Endothelial cell of umbilical vein (primary cell): ENCODE results near the gene CLASRP. TPM values are rescaled to one million over a fixed set of nuclear protein-coding genes. Genes with fewer than 3 reads are reported as not detected.

Experiments
- BruUV-seq: library from RNA; stranded (reverse); fragments of 400-500 nt; replicated peaks from 2 replicates; lab custom pipeline; 2021; lab: Mats Ljungman, UMichigan
- CTCF ChIA-PET: fragments of 300-600, 350-600 bp; sonication (Branson Sonifier 250); formaldehyde crosslinking; loops from one replicate; lab custom pipeline; 2021; ENCODE audit warnings: antibody characterized with exemption, inconsistent platforms; lab: Charles Lee
- POLR2A ChIA-PET: fragments of 300-600, 350-600 bp; sonication (Branson Sonifier 250); formaldehyde crosslinking; loops from one replicate; lab custom pipeline; 2021; ENCODE audit warnings: antibody characterized with exemption, inconsistent platforms; lab: Charles Lee
- DNase-seq: peaks from one replicate; pipeline ENCODE4 v3.0.0-alpha.2; 2011; ENCODE audit warnings: low read depth, low spot score
- FAIRE-seq: peaks from 2 replicates; lab custom pipeline; 2011; peaks lifted over from hg19 to GRCh38; lab: Jason Lieb, UNC
- H2AFZ ChIP-seq: 2 replicates; pipeline ENCODE4 v1.6.0; 2012; ENCODE audit warnings: low read depth, low read length, control low read depth, inconsistent platforms
- H3K27ac ChIP-seq: 2 replicates; pipeline ENCODE4 v1.5.1; 2011; ENCODE audit warnings: low read depth, mild to moderate bottlenecking, control low read depth, low read length, moderate library complexity; ENCODE audit not compliant: insufficient read depth
- H3K27me3 ChIP-seq, 2 experiments: 2 replicates each; pipeline versions ENCODE4 v1.6.0 to v1.6.1; 2011; ENCODE audit warnings: low read length in 2 of 2, mixed read lengths in 1 of 2; ENCODE audit not compliant: control insufficient read depth in 2 of 2, insufficient read depth in 2 of 2
- H3K36me3 ChIP-seq, 2 experiments: 2 replicates in 1 of 2; 3 replicates in 1 of 2; pipeline ENCODE4 v1.5.1; 2011; ENCODE audit warnings: low read length in 2 of 2, mild to moderate bottlenecking in 1 of 2, moderate library complexity in 1 of 2; ENCODE audit not compliant: control insufficient read depth in 2 of 2, insufficient read depth in 2 of 2; ENCODE audit errors: extremely low read depth in 1 of 2
- H3K4me1 ChIP-seq: 3 replicates; pipeline ENCODE4 v1.5.1; 2011; ENCODE audit warnings: mild to moderate bottlenecking, low read length; ENCODE audit not compliant: control insufficient read depth, insufficient read depth; ENCODE audit errors: extremely low read depth
- H3K4me2 ChIP-seq: 2 replicates; pipeline ENCODE4 v1.6.1; 2011; ENCODE audit warnings: low read length, control low read depth, mixed read lengths; ENCODE audit not compliant: insufficient read depth
- H3K4me3 ChIP-seq, 3 experiments: fragments of 200-600 bp in 1 of 3; sonication (generic), shearing (Covaris generic) in 1 of 3; replicated peaks in 1 of 3; 2 replicates each; pipeline ENCODE4 v1.5.1; 2011 to 2016; ENCODE audit warnings: control low read depth in 3 of 3, low read length in 3 of 3, mild to moderate bottlenecking in 2 of 3, inconsistent platforms in 1 of 3, low read depth in 1 of 3, moderate library complexity in 1 of 3; ENCODE audit not compliant: insufficient read depth in 1 of 3
- H3K79me2 ChIP-seq: 2 replicates; pipeline ENCODE4 v1.6.0; 2012; ENCODE audit warnings: low read length, inconsistent platforms; ENCODE audit not compliant: control insufficient read depth, insufficient read depth
- H3K9ac ChIP-seq: replicated peaks from 2 replicates; pipeline ENCODE3; 2011; ENCODE audit warnings: low read length, control low read depth; ENCODE audit not compliant: insufficient read depth; ENCODE audit errors: extremely low read depth
- H3K9me1 ChIP-seq: replicated peaks from 3 replicates; pipeline ENCODE4 v1.6.0; 2011; ENCODE audit warnings: mild to moderate bottlenecking, low read length; ENCODE audit not compliant: control insufficient read depth, insufficient read depth; ENCODE audit errors: extremely low read depth
- H3K9me3 ChIP-seq: replicated peaks from 2 replicates; pipeline ENCODE4 v1.5.1; 2012; ENCODE audit warnings: low read length, inconsistent platforms; ENCODE audit not compliant: control insufficient read depth, insufficient read depth
- H4K20me1 ChIP-seq: replicated peaks from 2 replicates; pipeline ENCODE3; 2011; ENCODE audit warnings: mild to moderate bottlenecking, low read length; ENCODE audit not compliant: control insufficient read depth, insufficient read depth; ENCODE audit errors: extremely low read depth
- CTCF ChIP-seq, 2 donors: IDR thresholded peaks; 1 replicate in 1 of 2; 2 replicates in 1 of 2; pipeline ENCODE4 v1.5.1; 2011; ENCODE audit warnings: low read length in 2 of 2, mild to moderate bottlenecking in 2 of 2, moderate library complexity in 2 of 2, control low read depth in 1 of 2, inconsistent platforms in 1 of 2, low read depth in 1 of 2; ENCODE audit not compliant: insufficient read depth in 1 of 2; ENCODE audit errors: extremely low read depth in 1 of 2
- EZH2 ChIP-seq: IDR thresholded peaks from 2 replicates; pipeline ENCODE4 v1.6.1; 2012; ENCODE audit warnings: borderline replicate concordance, low read depth, mild to moderate bottlenecking, moderate library complexity, low read length, inconsistent platforms; ENCODE audit not compliant: severe bottlenecking
- FOS ChIP-seq: IDR thresholded peaks from 2 replicates; pipeline ENCODE4 v1.6.1; 2011; ENCODE audit warnings: mild to moderate bottlenecking, low read length, moderate library complexity, borderline replicate concordance; ENCODE audit not compliant: insufficient read depth
- GATA2 ChIP-seq: IDR thresholded peaks from 2 replicates; pipeline ENCODE4 v1.7.0; 2011; ENCODE audit warnings: low read depth, mild to moderate bottlenecking, moderate library complexity, mixed read lengths, low read length; ENCODE audit not compliant: insufficient read length, insufficient read depth
- JUN ChIP-seq: IDR thresholded peaks from 2 replicates; pipeline ENCODE4 v1.6.1; 2011; ENCODE audit warnings: borderline replicate concordance, low read depth; ENCODE audit not compliant: insufficient read length, insufficient read depth
- MAX ChIP-seq: IDR thresholded peaks from 2 replicates; pipeline ENCODE4 v1.6.1; 2011; ENCODE audit not compliant: insufficient read depth, insufficient read length
- MYC ChIP-seq: IDR thresholded peaks from one replicate; pipeline ENCODE4 v1.6.1; 2011; ENCODE audit warnings: mild to moderate bottlenecking, low read depth, low read length
- POLR2A ChIP-seq: IDR thresholded peaks from 2 replicates; pipeline ENCODE4 v1.6.1; 2012; ENCODE audit warnings: low read depth, mild to moderate bottlenecking, control low read depth, low read length
- POLR2AphosphoS5 ChIP-seq: IDR thresholded peaks from 2 replicates; pipeline ENCODE4 v1.6.1; 2012; ENCODE audit warnings: low read depth, mild to moderate bottlenecking, control low read depth, low read length, moderate library complexity; ENCODE audit not compliant: insufficient read depth
- dilution Hi-C: fragments of 300-500 bp; cut with MboI; formaldehyde crosslinking; loops from one replicate; pipeline ENCODE4 v1.15.0; 2019; ENCODE audit warnings: low sequenced_read_pairs; ENCODE audit not compliant: extremely low pct_ligation_motif_present
- intact Hi-C: fragments of 100-400 bp; cut with micrococcal nuclease; formaldehyde crosslinking; loops from one replicate; pipeline ENCODE4 v1.10.0; 2022
- polyA plus RNA-seq, 4 experiments: library from polyadenylated mRNA; depleted of rRNA in 3 of 4; stranded (reverse) in 3 of 4; unstranded in 1 of 4; fragments of >200 nt; gene quantifications; 2 replicates each; pipeline versions ENCODE4 v1.2.1 to v1.2.3, GENCODE V29; 2011 to 2012; ENCODE audit warnings: missing spikeins in 1 of 4
- total RNA-seq: library from RNA; stranded (reverse); gene quantifications from 2 replicates; pipeline ENCODE4 v1.2.3, GENCODE V29; 2021

The CLASRP gene
- total and polyA plus RNA-seq, 2 donors (not counting 3 experiments of a cell fraction or from before 2014, with no cell fraction given), result 40.7 to 70.7 TPM

- no peak overlapping the region for H3K9ac ChIP-seq
- no peaks in the 10 kb centered on the region for H3K9me3 ChIP-seq
- POLR2A ChIA-PET, result no interaction called here
- no peak overlapping the region for H3K4me3 ChIP-seq
- DNase-seq, result no peak
- no peak overlapping the region for H2AFZ ChIP-seq
- BruUV-seq, result no TSS peak
- no peaks in the 10 kb centered on the region for H3K36me3 ChIP-seq
- CTCF ChIA-PET, result no interaction called here
- dilution Hi-C loops (no loop called here), intact Hi-C loops (no loop called here)
- no peaks in the 10 kb centered on the region for H3K27me3 ChIP-seq
- no peak for TF ChIP-seq CTCF (IDR thresholded peaks at IDR 0.05; ENCODE audit: extremely low read depth in 1 of 2, insufficient read depth in 1 of 2, low read depth in 1 of 2, low read length in 2 of 2)
- no peak for TF ChIP-seq FOS
- TF ChIP-seq MAX, result no peak
- no peak for TF ChIP-seq GATA2
- no peak for TF ChIP-seq POLR2AphosphoS5
- H3K4me1 ChIP-seq, result no peaks in the 10 kb centered on the region
- H4K20me1 ChIP-seq, result no peaks in the 10 kb centered on the region
- no peak for FAIRE-seq
- no peak overlapping the region for H3K27ac ChIP-seq
- H3K4me2 ChIP-seq, result no peak overlapping the region
- peaks cover 54% of the 10 kb centered on the region for H3K79me2 ChIP-seq
- H3K9me1 ChIP-seq, result no peaks in the 10 kb centered on the region
Measured at GRCh38 chr19:45117167-45117594, 78.3 kb downstream of the CLASRP start.

- TF ChIP-seq FOS (no peak), MYC (no peak), GATA2 (no peak), EZH2 (no peak), POLR2AphosphoS5 (no peak), POLR2A (no peak), CTCF (IDR thresholded peaks at IDR 0.05; ENCODE audit: extremely low read depth in 1 of 2, insufficient read depth in 1 of 2, low read depth in 1 of 2, low read length in 2 of 2) (no peak), MAX (no peak), JUN (no peak)
- Histone ChIP-seq H3K27me3 (no peaks in the 10 kb centered on the region), H3K4me1 (no peaks in the 10 kb centered on the region), H2AFZ (no peak overlapping the region), H3K36me3 (no peaks in the 10 kb centered on the region), H3K4me2 (no peak overlapping the region), H3K9ac (no peak overlapping the region), H4K20me1 (no peaks in the 10 kb centered on the region), H3K9me3 (no peaks in the 10 kb centered on the region), H3K79me2 (peaks cover 49% of the 10 kb centered on the region), H3K27ac (no peak overlapping the region), H3K4me3 (no peak overlapping the region), H3K9me1 (no peaks in the 10 kb centered on the region)
- dilution Hi-C loops (no loop called here), intact Hi-C loops (no loop called here)
- no TSS peak for BruUV-seq
- DNase-seq (no peak), FAIRE-seq (no peak)
- POLR2A ChIA-PET, result no interaction called here
- CTCF ChIA-PET, result interaction anchor here (1.0 to 1.1 kb wide), 2 partner anchors 19 to 58 kb away, joined by 4 to 5 read pairs; no protein-coding TSS in a partner anchor
Measured at GRCh38 chr19:45117671-45118070, 78.8 kb downstream of the CLASRP start.
